Measurements from ENCODE around the gene STN1.

Gene STN1

GRCh38 chr10:103892181-103892580 lies 25.8 kb downstream of the STN1 start:
- FAIRE-seq = no peak

GRCh38 chr10:103890688-103891087 lies 27.3 kb downstream of the STN1 start:
- FAIRE-seq = no peak

GRCh38 chr10:103890194-103890658 lies 27.8 kb downstream of the STN1 start:
- FAIRE-seq = no peak

GRCh38 chr10:103889121-103889720 lies 28.8 kb downstream of the STN1 start:
- FAIRE-seq = no peak

- FAIRE-seq = peak; percentile 64
These were observed 29.7 kb downstream of the STN1 start for GRCh38 chr10:103888113-103888841.

GRCh38 chr10:103885617-103886016 lies 32.4 kb downstream of the STN1 start:
- no peak for FAIRE-seq

GRCh38 chr10:103884681-103885139 lies 33.3 kb downstream of the STN1 start:
- FAIRE-seq = no peak

- no peak for FAIRE-seq
These were observed 35.5 kb downstream of the STN1 start for GRCh38 chr10:103882285-103883007.

- FAIRE-seq = no peak
These were observed 36.3 kb downstream of the STN1 start for GRCh38 chr10:103881416-103882284.

GRCh38 chr10:103879831-103880230 lies 38.2 kb downstream of the STN1 start:
- no peak for FAIRE-seq

- no peak for FAIRE-seq
These were observed 38.6 kb downstream of the STN1 start for GRCh38 chr10:103879409-103879808.

- no peak for FAIRE-seq
These were observed 40.1 kb downstream of the STN1 start for GRCh38 chr10:103877861-103878260.

- no peak for FAIRE-seq
These were observed 41.8 kb downstream of the STN1 start for GRCh38 chr10:103876155-103876554.

- FAIRE-seq = no peak
These were observed 43.3 kb downstream of the STN1 start for GRCh38 chr10:103874730-103875129.

GRCh38 chr10:103872137-103872931 lies 45.6 kb downstream of the STN1 start:
- no peak for FAIRE-seq

- no peak for FAIRE-seq
These were observed 47.0 kb downstream of the STN1 start for GRCh38 chr10:103871006-103871405.

- no peak for FAIRE-seq
These were observed 47.5 kb downstream of the STN1 start for GRCh38 chr10:103870516-103870915.

- no peak for FAIRE-seq
These were observed 48.6 kb downstream of the STN1 start for GRCh38 chr10:103869336-103869735.

- FAIRE-seq = no peak
These were observed 49.8 kb downstream of the STN1 start for GRCh38 chr10:103868200-103868599.

- FAIRE-seq = no peak
These were observed 56.5 kb downstream of the STN1 start for GRCh38 chr10:103861505-103861904.

- no peak for FAIRE-seq
These were observed 58.6 kb downstream of the STN1 start for GRCh38 chr10:103859161-103860086.
